Naive thymus-derived CD8-positive, alpha-beta T cell (primary cell): ENCODE data around the gene MAGOHB. TPM values are rescaled to one million over a fixed set of nuclear protein-coding genes. Genes with fewer than 3 reads are reported as not detected.
"Not testable (repeated sequence)": the region's sequence is repeated elsewhere in the genome, so short reads cannot be mapped to it uniquely, and the experiment has no call there.

Source experiments
- ATAC-seq, 2 donors: fragments of 150-1000 bp; cut with Tn5 transposase in 1 of 2; sonication (Bioruptor Pico), chemical (Tn5 transposase) in 1 of 2; 1 replicate in 1 of 2; 2 replicates in 1 of 2; pipeline ENCODE4 v1.10.0; 2021; ENCODE audit warnings: mild to moderate bottlenecking in 2 of 2, moderate library complexity in 2 of 2
- POLR2A ChIA-PET: fragments of 350-600 bp; sonication (Branson Sonifier 250); formaldehyde crosslinking; loops from one replicate; lab custom pipeline; 2021; ENCODE audit warnings: antibody characterized with exemption; lab: Charles Lee
- DNase-seq, 10 donors: peaks; one replicate each; pipeline versions ENCODE4 v3.0.0 to v3.0.0-alpha.2; 2020 to 2022
- H3K27ac Mint-ChIP-seq, 10 donors: one replicate each; pipeline ENCODE4 v1.8.0; 2020 to 2022; ENCODE audit warnings: mild to moderate bottlenecking in 10 of 10, mixed read lengths in 10 of 10, moderate library complexity in 4 of 10, inconsistent platforms in 1 of 10
- H3K27me3 Mint-ChIP-seq, 5 donors: one replicate each; pipeline ENCODE4 v1.8.0; 2021 to 2022; ENCODE audit warnings: mixed read lengths in 5 of 5
- H3K36me3 Mint-ChIP-seq, 3 donors: one replicate each; pipeline ENCODE4 v1.8.0; 2020 to 2022; ENCODE audit warnings: mixed read lengths in 3 of 3, mild to moderate bottlenecking in 2 of 3, inconsistent platforms in 1 of 3
- H3K4me1 Mint-ChIP-seq, 4 donors: one replicate each; pipeline ENCODE4 v1.8.0; 2021 to 2022; ENCODE audit warnings: mixed read lengths in 4 of 4
- H3K4me3 Mint-ChIP-seq, 10 donors: one replicate each; pipeline ENCODE4 v1.8.0; 2020 to 2022; ENCODE audit warnings: mild to moderate bottlenecking in 10 of 10, mixed read lengths in 10 of 10, moderate library complexity in 6 of 10, inconsistent platforms in 1 of 10
- H3K9me3 Mint-ChIP-seq, 9 donors: one replicate each; pipeline ENCODE4 v1.8.0; 2020 to 2022; ENCODE audit warnings: mixed read lengths in 9 of 9, mild to moderate bottlenecking in 3 of 9, inconsistent platforms in 1 of 9, moderate library complexity in 1 of 9
- polyA plus RNA-seq, 3 donors: library from polyadenylated mRNA; unstranded; fragments of 300-500 nt; fragmentation: Illumina TruSeq; gene quantifications; one replicate each; pipeline ENCODE4 v1.2.3, GENCODE V29; 2021
- total RNA-seq, 8 experiments: library from RNA in 2 of 8; stranded (reverse) in 2 of 8; gene quantifications; one replicate each; pipeline ENCODE4 v1.2.3 and lab custom pipeline; 2021 to 2026

The MAGOHB gene
- total RNA-seq (10 to 100 TPM; 34.3 to 39.1 TPM), polyA plus RNA-seq (10 to 100 TPM; 44.1 to 77.3 (median 53.9) TPM), total RNA-seq (lab: John Stamatoyannopoulos, UW) (13.8 to 53.7 (median 31.1) reads per million in 6 experiments)

GRCh38 chr12:10613349-10614055, at the start of gene MAGOHB:
Gene MAGOHB (minus strand): TSS chr12:10613609. CDS start chr12:10613532, 77 bp downstream.
- Mint-ChIP-seq H3K27ac (peak within 1 kb of the TSS; percentile 99 to 100 (median 100)), H3K4me3 (peak within 1 kb of the TSS; percentile 98 to 100 (median 99)), H3K27me3 (peaks cover 0 to 7% (median 2%) of the 10 kb centered on the region in 5 donors), H3K9me3 (peaks cover 0 to 2% (median 0%) of the 10 kb centered on the region in 9 donors), H3K36me3 (peaks cover 0 to 32% (median 6%) of the 10 kb centered on the region in 3 donors), H3K4me1 (peaks cover 18 to 37% (median 29%) of the 10 kb centered on the region in 4 donors)
- ATAC-seq (peak; percentile 93 to 95), DNase-seq (peak; percentile 95 to 100 (median 98))
- POLR2A ChIA-PET: interaction anchor here (0.6 to 2.5 kb wide), 9 partner anchors 36 to 558 kb away, joined by 3 to 15 read pairs (median 4); partner anchors contain the start of gene SMIM10L1

- H3K27me3 Mint-ChIP-seq: peaks cover 0 to 2% (median 0%) of the 10 kb centered on the region in 5 donors
- POLR2A ChIA-PET: no interaction called here
- no peak overlapping the region for H3K4me3 Mint-ChIP-seq
- DNase-seq (no peak), ATAC-seq (no peak)
- no peak overlapping the region for H3K27ac Mint-ChIP-seq
- peaks cover 0 to 8% (median 4%) of the 10 kb centered on the region in 9 donors for H3K9me3 Mint-ChIP-seq
- no peaks in the 10 kb centered on the region for H3K4me1 Mint-ChIP-seq
- H3K36me3 Mint-ChIP-seq: peaks cover 0 to 4% (median 0%) of the 10 kb centered on the region in 3 donors
These were observed 47.9 kb upstream of the MAGOHB start for GRCh38 chr12:10661338-10661737.

- ATAC-seq (no peak), DNase-seq (no peak)
- Mint-ChIP-seq H3K36me3 (peaks cover 0 to 9% (median 0%) of the 10 kb centered on the region in 3 donors), H3K4me1 (no peaks in the 10 kb centered on the region), H3K9me3 (peaks cover 0 to 14% (median 8%) of the 10 kb centered on the region in 9 donors), H3K4me3 (no peak overlapping the region), H3K27ac (no peak overlapping the region), H3K27me3 (no peaks in the 10 kb centered on the region)
- POLR2A ChIA-PET: no interaction called here
These were observed 40.6 kb upstream of the MAGOHB start for GRCh38 chr12:10654003-10654402.

GRCh38 chr12:10652192-10652591, 38.8 kb upstream of the MAGOHB start:
- peaks cover 0 to 23% (median 14%) of the 10 kb centered on the region in 9 donors for H3K9me3 Mint-ChIP-seq
- no peak overlapping the region for H3K27ac Mint-ChIP-seq
- ATAC-seq (no peak), DNase-seq (no peak)
- H3K4me1 Mint-ChIP-seq: no peaks in the 10 kb centered on the region
- H3K4me3 Mint-ChIP-seq: no peak overlapping the region
- peaks cover 0 to 16% (median 8%) of the 10 kb centered on the region in 3 donors for H3K36me3 Mint-ChIP-seq
- POLR2A ChIA-PET: no interaction called here
- H3K27me3 Mint-ChIP-seq: peaks cover 0 to 3% (median 0%) of the 10 kb centered on the region in 5 donors

GRCh38 chr12:10646576-10646975, 33.2 kb upstream of the MAGOHB start:
- POLR2A ChIA-PET, ATAC-seq, DNase-seq, H3K27me3 Mint-ChIP-seq, H3K27ac Mint-ChIP-seq, H3K4me1 Mint-ChIP-seq, H3K4me3 Mint-ChIP-seq: not testable (repeated sequence)
- peaks cover 2 to 32% (median 31%) of the 10 kb centered on the region in 3 donors for H3K36me3 Mint-ChIP-seq
- peaks cover 9 to 39% (median 25%) of the 10 kb centered on the region in 9 donors for H3K9me3 Mint-ChIP-seq

GRCh38 chr12:10645910-10646309, 32.5 kb upstream of the MAGOHB start:
- peaks cover 2 to 32% (median 31%) of the 10 kb centered on the region in 3 donors for H3K36me3 Mint-ChIP-seq

GRCh38 chr12:10641735-10642500, 28.5 kb upstream of the MAGOHB start:
- POLR2A ChIA-PET: interaction anchor here (0.6 kb wide), 1 partner anchor 262 kb away, joined by 6 read pairs; no protein-coding TSS in a partner anchor
- Mint-ChIP-seq H3K4me1 (no peaks in the 10 kb centered on the region), H3K9me3 (peaks cover 6 to 30% (median 22%) of the 10 kb centered on the region in 9 donors), H3K4me3 (no peak overlapping the region), H3K36me3 (peaks cover 2 to 23% (median 22%) of the 10 kb centered on the region in 3 donors), H3K27ac (no peak overlapping the region), H3K27me3 (peaks cover 0 to 9% (median 2%) of the 10 kb centered on the region in 5 donors)
- no peak for ATAC-seq
- no peak for DNase-seq

More at GRCh38 chr12:10645910-10646309, 32.5 kb upstream of the MAGOHB start:
- Mint-ChIP-seq H3K9me3 (peaks cover 9 to 39% (median 25%) of the 10 kb centered on the region in 9 donors), H3K27ac (no peak overlapping the region), H3K4me1 (no peaks in the 10 kb centered on the region), H3K27me3 (peaks cover 0 to 11% (median 2%) of the 10 kb centered on the region in 5 donors), H3K4me3 (no peak overlapping the region)
- POLR2A ChIA-PET: no interaction called here
- ATAC-seq: no peak
- no peak for DNase-seq

- Mint-ChIP-seq H3K27me3 (peaks cover 0 to 4% (median 0%) of the 10 kb centered on the region in 5 donors), H3K9me3 (no peaks in the 10 kb centered on the region), H3K27ac (no peak overlapping the region), H3K4me3 (no peak overlapping the region), H3K4me1 (no peaks in the 10 kb centered on the region), H3K36me3 (peaks cover 0 to 2% (median 0%) of the 10 kb centered on the region in 3 donors)
- POLR2A ChIA-PET: no interaction called here
- DNase-seq (no peak), ATAC-seq (no peak)
These were observed 25.3 kb upstream of the MAGOHB start for GRCh38 chr12:10638728-10639127.

GRCh38 chr12:10636611-10637010, 23.2 kb upstream of the MAGOHB start:
- Mint-ChIP-seq H3K9me3 (no peaks in the 10 kb centered on the region), H3K36me3 (peaks cover 0 to 2% (median 0%) of the 10 kb centered on the region in 3 donors), H3K4me1 (no peaks in the 10 kb centered on the region), H3K27me3 (peaks cover 0 to 4% (median 0%) of the 10 kb centered on the region in 5 donors), H3K27ac (no peak overlapping the region), H3K4me3 (no peak overlapping the region)
- POLR2A ChIA-PET: no interaction called here
- ATAC-seq: no peak
- no peak for DNase-seq

- no peak overlapping the region for H3K4me3 Mint-ChIP-seq
- peaks cover 0 to 2% (median 0%) of the 10 kb centered on the region in 5 donors for H3K27me3 Mint-ChIP-seq
- H3K36me3 Mint-ChIP-seq: peaks cover 0 to 2% (median 0%) of the 10 kb centered on the region in 3 donors
- ATAC-seq: no peak
- POLR2A ChIA-PET: no interaction called here
- H3K27ac Mint-ChIP-seq: no peak overlapping the region
- H3K9me3 Mint-ChIP-seq: no peaks in the 10 kb centered on the region
- no peaks in the 10 kb centered on the region for H3K4me1 Mint-ChIP-seq
- DNase-seq: no peak
These were observed 22.7 kb upstream of the MAGOHB start for GRCh38 chr12:10636124-10636523.

- ATAC-seq (no peak), DNase-seq (no peak)
- Mint-ChIP-seq H3K4me1 (no peaks in the 10 kb centered on the region), H3K36me3 (peaks cover 0 to 2% (median 0%) of the 10 kb centered on the region in 3 donors), H3K27me3 (no peaks in the 10 kb centered on the region), H3K27ac (no peak overlapping the region), H3K4me3 (no peak overlapping the region), H3K9me3 (no peaks in the 10 kb centered on the region)
- POLR2A ChIA-PET: interaction anchor here (0.6 kb wide), 1 partner anchor 35 kb away, joined by 4 read pairs; no protein-coding TSS in a partner anchor
These were observed 21.9 kb upstream of the MAGOHB start for GRCh38 chr12:10635306-10635705.

GRCh38 chr12:10634427-10634826, 21.0 kb upstream of the MAGOHB start:
- POLR2A ChIA-PET: no interaction called here
- Mint-ChIP-seq H3K27ac (no peak overlapping the region), H3K27me3 (peaks cover 0 to 4% (median 0%) of the 10 kb centered on the region in 5 donors), H3K36me3 (peaks cover 0 to 2% (median 0%) of the 10 kb centered on the region in 3 donors), H3K4me3 (no peak overlapping the region), H3K9me3 (no peaks in the 10 kb centered on the region), H3K4me1 (no peaks in the 10 kb centered on the region)
- DNase-seq (no peak), ATAC-seq (no peak)
